Neutrophil (primary cell): ENCODE data around the gene MEF2A.

Experiments used
- H3K27ac ChIP-seq: fragments of 200-600 bp; sonication (generic); 2 replicates; pipeline ENCODE4 v1.5.1; 2016; ENCODE audit warnings: mild to moderate bottlenecking, moderate library complexity
- H3K27me3 ChIP-seq: fragments of 200-600 bp; sonication (generic); 2 replicates; pipeline ENCODE4 v1.6.0; 2016; ENCODE audit warnings: mild to moderate bottlenecking
- H3K36me3 ChIP-seq: fragments of 200-600 bp; sonication (generic); 2 replicates; pipeline ENCODE4 v1.5.1; 2017
- H3K4me1 ChIP-seq, 2 experiments: fragments of 200-600 bp in 1 of 2; sonication (generic) in 1 of 2; 1 replicate in 1 of 2; 2 replicates in 1 of 2; pipeline versions ENCODE4 v1.5.1 to v1.6.1; 2013 to 2016; ENCODE audit warnings: low read depth in 1 of 2, low read length in 1 of 2, mild to moderate bottlenecking in 1 of 2, moderate library complexity in 1 of 2; ENCODE audit not compliant: control insufficient read depth in 1 of 2, insufficient read depth in 1 of 2
- H3K4me3 ChIP-seq, 2 experiments: fragments of 200-600 bp in 1 of 2; sonication (generic) in 1 of 2; 1 replicate in 1 of 2; 2 replicates in 1 of 2; pipeline ENCODE4 v1.5.1; 2013 to 2016; ENCODE audit warnings: low read depth in 1 of 2, low read length in 1 of 2, mild to moderate bottlenecking in 1 of 2, moderate library complexity in 1 of 2
- H3K9me3 ChIP-seq: fragments of 200-600 bp; sonication (generic); 2 replicates; pipeline ENCODE4 v1.5.1; 2016
- CTCF ChIP-seq: fragments of 200-600 bp; sonication (generic); IDR thresholded peaks from 2 replicates; pipeline ENCODE4 v1.5.1; 2016; ENCODE audit warnings: antibody characterized with exemption

Gene MEF2A

GRCh38 chr15:99613887-99614647, 48.3 kb downstream of the MEF2A start:
- H3K36me3 ChIP-seq = no peaks in the 10 kb centered on the region
- peaks cover 54 to 57% of the 10 kb centered on the region in 2 experiments for H3K4me1 ChIP-seq
- no peaks in the 10 kb centered on the region for H3K9me3 ChIP-seq
- H3K27me3 ChIP-seq = no peaks in the 10 kb centered on the region
- H3K27ac ChIP-seq = peak overlapping the region; percentile 80
- H3K4me3 ChIP-seq = peak overlapping the region in 1 of 2 experiments; percentile 16
- TF ChIP-seq CTCF = no peak

- Histone ChIP-seq H3K27ac (peak overlapping the region; percentile 80), H3K36me3 (no peaks in the 10 kb centered on the region), H3K4me3 (peak overlapping the region; percentile 16 to 18), H3K4me1 (peaks cover 62 to 65% of the 10 kb centered on the region in 2 experiments), H3K9me3 (no peaks in the 10 kb centered on the region), H3K27me3 (no peaks in the 10 kb centered on the region)
- TF ChIP-seq CTCF = no peak
Observed at GRCh38 chr15:99614749-99615288, 49.0 kb downstream of the MEF2A start.

GRCh38 chr15:99615460-99615859, 49.7 kb downstream of the MEF2A start:
- no peaks in the 10 kb centered on the region for H3K27me3 ChIP-seq
- no peaks in the 10 kb centered on the region for H3K36me3 ChIP-seq
- peak overlapping the region; percentile 16 to 18 for H3K4me3 ChIP-seq
- H3K9me3 ChIP-seq = no peaks in the 10 kb centered on the region
- no peak for TF ChIP-seq CTCF
- H3K4me1 ChIP-seq = peaks cover 68 to 71% of the 10 kb centered on the region in 2 experiments
- H3K27ac ChIP-seq = peak overlapping the region; percentile 80

- TF ChIP-seq CTCF = no peak
- Histone ChIP-seq H3K27me3 (no peaks in the 10 kb centered on the region), H3K4me1 (peaks cover 74 to 78% of the 10 kb centered on the region in 2 experiments), H3K4me3 (no peak overlapping the region), H3K36me3 (no peaks in the 10 kb centered on the region), H3K27ac (peak overlapping the region; percentile 80), H3K9me3 (no peaks in the 10 kb centered on the region)
Observed at GRCh38 chr15:99616129-99616528, 50.3 kb downstream of the MEF2A start.

GRCh38 chr15:99616773-99617342, 51.1 kb downstream of the MEF2A start:
- no peaks in the 10 kb centered on the region for H3K27me3 ChIP-seq
- no peak overlapping the region for H3K4me3 ChIP-seq
- no peaks in the 10 kb centered on the region for H3K9me3 ChIP-seq
- no peak overlapping the region for H3K27ac ChIP-seq
- H3K36me3 ChIP-seq = no peaks in the 10 kb centered on the region
- peaks cover 74 to 83% of the 10 kb centered on the region in 2 experiments for H3K4me1 ChIP-seq
- no peak for TF ChIP-seq CTCF
